H1 (cell line): Measurements from ENCODE around the gene ZBTB9. TPM values are rescaled to one million over a fixed set of nuclear protein-coding genes. Genes with fewer than 3 reads are reported as not detected.

Experiments
- CTCF ChIA-PET: fragments of 300-600 bp; sonication (Branson Sonifier 250); formaldehyde crosslinking; loops from one replicate; lab custom pipeline; 2021; ENCODE audit not compliant: partially characterized antibody; lab: Charles Lee
- POLR2A ChIA-PET: fragments of 300-600 bp; sonication (Branson Sonifier 250); formaldehyde crosslinking; loops from one replicate; lab custom pipeline; 2021; ENCODE audit warnings: inconsistent platforms; ENCODE audit not compliant: partially characterized antibody; lab: Charles Lee
- DNase-seq, 2 experiments: peaks; one replicate each; pipeline versions ENCODE4 v3.0.0 to v3.0.0-alpha.2; 2010 to 2022; ENCODE audit warnings: low spot score in 2 of 2, low read depth in 1 of 2, mixed read lengths in 1 of 2
- FAIRE-seq: peaks from 2 replicates; lab custom pipeline; 2011; peaks lifted over from hg19 to GRCh38; lab: Jason Lieb, UNC
- H2AFZ ChIP-seq: 2 replicates; pipeline ENCODE4 v1.8.1; 2012; ENCODE audit warnings: low read length, inconsistent platforms
- H2AK5ac ChIP-seq: 2 replicates; pipeline ENCODE4 v1.6.1; 2013; ENCODE audit warnings: low read depth, low read length
- H2BK120ac ChIP-seq: replicated peaks from 2 replicates; pipeline ENCODE3; 2013; ENCODE audit warnings: low read depth, low read length, inconsistent platforms
- H2BK12ac ChIP-seq: 2 replicates; pipeline ENCODE4 v1.6.1; 2013; ENCODE audit warnings: low read depth, low read length
- H2BK15ac ChIP-seq: 2 replicates; pipeline ENCODE4 v1.6.1; 2013; ENCODE audit warnings: low read length
- H2BK20ac ChIP-seq: 2 replicates; pipeline ENCODE4 v1.6.1; 2013; ENCODE audit warnings: low read length
- H2BK5ac ChIP-seq: 2 replicates; pipeline ENCODE4 v1.6.1; 2013; ENCODE audit warnings: low read depth, low read length
- H3K14ac ChIP-seq: 2 replicates; pipeline ENCODE4 v1.6.1; 2013; ENCODE audit warnings: inconsistent platforms; ENCODE audit not compliant: insufficient read length
- H3K18ac ChIP-seq: 2 replicates; pipeline ENCODE4 v1.6.1; 2013; ENCODE audit warnings: low read length; ENCODE audit errors: extremely low read depth
- H3K23ac ChIP-seq: 2 replicates; pipeline ENCODE4 v1.6.1; 2013; ENCODE audit warnings: inconsistent platforms; ENCODE audit not compliant: insufficient read length
- H3K23me2 ChIP-seq: 2 replicates; pipeline ENCODE4 v1.6.1; 2013; ENCODE audit warnings: low read depth, low read length
- H3K27ac ChIP-seq: 2 replicates; pipeline ENCODE4 v1.6.1; 2011; ENCODE audit warnings: low read depth, low read length, inconsistent platforms
- H3K27me3 ChIP-seq, 4 experiments: replicated peaks in 1 of 4; 1 replicate in 1 of 4; 2 replicates in 3 of 4; pipeline versions ENCODE4 v1.6.1 to v1.8.1; 2011 to 2013; ENCODE audit warnings: low read length in 3 of 4, mild to moderate bottlenecking in 3 of 4, inconsistent platforms in 2 of 4, mixed read lengths in 2 of 4, moderate library complexity in 1 of 4; ENCODE audit not compliant: control insufficient read depth in 3 of 4, insufficient read depth in 3 of 4; ENCODE audit errors: extremely low read depth in 1 of 4
- H3K36me3 ChIP-seq, 4 experiments: 2 replicates each; pipeline versions ENCODE4 v1.6.1 to v1.8.1; 2011 to 2013; ENCODE audit warnings: mild to moderate bottlenecking in 4 of 4, low read length in 3 of 4, moderate library complexity in 2 of 4, control low read depth in 1 of 4, inconsistent platforms in 1 of 4; ENCODE audit not compliant: insufficient read depth in 4 of 4, control insufficient read depth in 2 of 4
- H3K4ac ChIP-seq: replicated peaks from 2 replicates; pipeline ENCODE3; 2013; ENCODE audit warnings: low read length, low read depth, mixed read lengths, inconsistent platforms; ENCODE audit not compliant: insufficient read length
- H3K4me1 ChIP-seq, 4 experiments: replicated peaks in 1 of 4; 1 replicate in 1 of 4; 2 replicates in 3 of 4; pipeline versions ENCODE4 v1.6.1 to v1.8.1; 2011 to 2013; ENCODE audit warnings: low read length in 3 of 4, inconsistent platforms in 2 of 4, mixed read lengths in 1 of 4; ENCODE audit not compliant: insufficient read depth in 4 of 4, control insufficient read depth in 3 of 4
- H3K4me2 ChIP-seq, 2 experiments: 2 replicates each; pipeline versions ENCODE4 v1.6.1 to v1.8.1; 2011 to 2013; ENCODE audit warnings: low read depth in 2 of 2, low read length in 2 of 2, control low read depth in 1 of 2, inconsistent platforms in 1 of 2, mild to moderate bottlenecking in 1 of 2; ENCODE audit not compliant: insufficient read depth in 1 of 2
- H3K4me3 ChIP-seq, 4 experiments: fragments of 200-600, 300-600 bp in 1 of 4; sonication (generic), shearing (Covaris generic), sonication (Bioruptor Twin) in 1 of 4; 2 replicates each; pipeline versions ENCODE4 v1.5.1 to v1.8.1; 2011 to 2016; ENCODE audit warnings: low read length in 4 of 4, low read depth in 3 of 4, control low read depth in 2 of 4, inconsistent platforms in 2 of 4, mild to moderate bottlenecking in 2 of 4, mixed read lengths in 1 of 4, moderate library complexity in 1 of 4; ENCODE audit not compliant: insufficient read depth in 2 of 4; ENCODE audit errors: extremely low read depth in 1 of 4
- H3K56ac ChIP-seq: replicated peaks from 2 replicates; pipeline ENCODE3; 2013; ENCODE audit warnings: low read depth, mild to moderate bottlenecking, mixed read lengths, low read length, inconsistent platforms; ENCODE audit not compliant: insufficient read length
- H3K79me1 ChIP-seq: 2 replicates; pipeline ENCODE4 v1.6.1; 2013; ENCODE audit warnings: low read depth, low read length, control low read depth
- H3K79me2 ChIP-seq, 2 experiments: 2 replicates each; pipeline versions ENCODE4 v1.6.1 to v1.8.1; 2012 to 2013; ENCODE audit warnings: low read length in 2 of 2, mild to moderate bottlenecking in 2 of 2, inconsistent platforms in 1 of 2; ENCODE audit not compliant: insufficient read depth in 2 of 2, control insufficient read depth in 1 of 2
- H3K9ac ChIP-seq, 4 experiments: replicated peaks in 1 of 4; 1 replicate in 1 of 4; 2 replicates in 3 of 4; pipeline versions ENCODE4 v1.6.1 to v1.8.1; 2011 to 2013; ENCODE audit warnings: low read depth in 3 of 4, low read length in 3 of 4, control low read depth in 2 of 4, mild to moderate bottlenecking in 2 of 4, moderate library complexity in 2 of 4, inconsistent platforms in 1 of 4; ENCODE audit errors: extremely low read depth in 1 of 4
- H3K9me3 ChIP-seq, 2 experiments: 2 replicates each; pipeline versions ENCODE4 v1.6.1 to v1.8.1; 2012 to 2013; ENCODE audit warnings: mild to moderate bottlenecking in 2 of 2, moderate library complexity in 2 of 2, control low read depth in 1 of 2, inconsistent platforms in 1 of 2, low read depth in 1 of 2, low read length in 1 of 2, mixed read lengths in 1 of 2; ENCODE audit not compliant: insufficient read depth in 2 of 2
- H4K20me1 ChIP-seq, 2 experiments: replicated peaks in 1 of 2; 2 replicates each; pipeline versions ENCODE3 to v1.8.1; 2011 to 2013; ENCODE audit warnings: inconsistent platforms in 2 of 2, low read length in 2 of 2, mild to moderate bottlenecking in 1 of 2; ENCODE audit not compliant: insufficient read depth in 2 of 2, control insufficient read depth in 1 of 2
- H4K5ac ChIP-seq: 2 replicates; pipeline ENCODE4 v1.6.1; 2013; ENCODE audit warnings: low read length, low read depth, mixed read lengths, inconsistent platforms; ENCODE audit not compliant: insufficient read length
- H4K8ac ChIP-seq: 2 replicates; pipeline ENCODE4 v1.8.0; 2013; ENCODE audit warnings: mild to moderate bottlenecking, moderate library complexity, low read length, inconsistent platforms; ENCODE audit not compliant: insufficient read depth; ENCODE audit errors: extremely low read depth
- H4K91ac ChIP-seq: replicated peaks from 2 replicates; pipeline ENCODE3; 2013; ENCODE audit warnings: low read length, mixed read lengths, inconsistent platforms; ENCODE audit not compliant: insufficient read length
- CREB1 ChIP-seq: IDR thresholded peaks from 2 replicates; pipeline ENCODE4 v1.6.1; 2012; ENCODE audit warnings: inconsistent platforms
- SP1 ChIP-seq: IDR thresholded peaks from 2 replicates; pipeline ENCODE4 v1.6.1; 2011; ENCODE audit warnings: low read depth, low read length
- WGBS, 2 experiments: shearing (Covaris generic) in 1 of 2; methylation state at CpG; one replicate each; pipeline versions ENCODE4 v1.1.6 to v1.1.7; 2013 to 2015; ENCODE audit warnings: low lambda C conversion rate in 2 of 2, mixed read lengths in 2 of 2, inconsistent platforms in 1 of 2, low coverage in 1 of 2, missing lambda C conversion rate in 1 of 2; ENCODE audit not compliant: insufficient replicate concordance in 2 of 2, insufficient coverage in 1 of 2, insufficient read length in 1 of 2; ENCODE audit errors: extremely low coverage in 1 of 2, missing lambda C conversion rate in 1 of 2; 5-methylcytosine and 5-hydroxymethylcytosine counted together
- polyA plus RNA-seq, 7 experiments: library from polyadenylated mRNA; depleted of rRNA in 3 of 7; stranded (reverse) in 5 of 7; unstranded in 2 of 7; fragments of >200 nt in 5 of 7; fragments of 200-250 nt in 2 of 7; gene quantifications; 1 replicate in 5 of 7; 2 replicates in 1 of 7; 4 replicates in 1 of 7; pipeline versions ENCODE4 v1.2.1 to v1.2.3, GENCODE V29; 2011 to 2013; ENCODE audit warnings: missing spikeins in 2 of 7, mixed read lengths in 2 of 7
- total RNA-seq: library from RNA; stranded (reverse); fragmentation: NEBNext Ultra II Directional; extraction: Animal tissue kit (Norgen Biotek cat#: 25700); gene quantifications from 2 replicates; pipeline ENCODE4 v1.2.1, GENCODE V29; 2021

ZBTB9 gene
- total and polyA plus RNA-seq, 2 of the 8 experiments (the other 6 are each of a cell fraction or from before 2014, with no cell fraction given) = 16.9 to 20.2 TPM

DNA sequence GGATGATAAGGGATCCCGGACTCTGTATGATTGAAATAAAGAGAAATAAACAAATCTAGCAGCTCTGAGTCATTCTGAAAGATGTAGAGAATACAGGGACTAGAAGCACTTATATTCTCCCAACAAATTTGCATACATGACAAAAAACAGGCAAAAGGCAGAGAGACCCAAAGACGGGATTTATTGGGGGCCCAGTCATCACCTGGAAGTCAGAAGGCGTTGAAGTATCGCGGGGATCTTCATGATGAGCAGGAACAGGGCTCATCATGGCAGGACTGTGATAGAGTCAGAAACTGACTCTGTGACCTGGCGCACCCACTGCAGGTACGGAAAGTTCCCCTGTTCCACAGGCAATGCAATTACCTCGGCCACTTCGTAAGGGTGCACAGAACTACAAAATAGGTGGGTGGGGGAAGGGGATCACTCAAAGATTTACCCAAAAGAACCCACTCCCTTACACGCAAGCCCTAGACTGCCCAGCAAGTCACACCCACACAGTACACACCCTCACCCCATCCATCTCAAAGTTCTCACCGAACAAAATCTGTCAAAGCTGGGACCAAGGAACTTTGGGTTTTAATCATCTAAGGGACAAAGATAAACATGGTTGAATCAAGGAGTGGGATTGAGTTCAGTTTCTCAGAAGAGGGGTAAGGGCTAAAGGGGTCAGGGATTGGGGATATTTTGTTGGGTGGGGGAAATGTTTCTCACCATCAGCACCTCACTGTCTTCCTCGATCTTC is 37.8 kb upstream of the ZBTB9 start:
- peaks cover 22% of the 10 kb centered on the region for H3K23me2 ChIP-seq
- no peak overlapping the region for H4K5ac ChIP-seq
- no peak overlapping the region for H2BK15ac ChIP-seq
- 0 out of 2 replicates have a peak overlapping the region, but pooled peaks have one; percentile 45 for H4K8ac ChIP-seq
- TF ChIP-seq CREB1 (no peak), SP1 (0 out of 2 replicates have a peak, but pooled peaks have one; percentile 10)
- H3K4ac ChIP-seq = no peak overlapping the region
- H3K23ac ChIP-seq = no peak overlapping the region
- H3K27ac ChIP-seq = peak overlapping the region; percentile 79
- H4K91ac ChIP-seq = no peak overlapping the region
- no peak overlapping the region for H2BK120ac ChIP-seq
- H3K36me3 ChIP-seq = peaks cover 7 to 45% (median 29%) of the 10 kb centered on the region in 4 experiments; a peak in 7 of 8 replicates
- no peak for FAIRE-seq
- ChIA-PET CTCF (interaction anchor here (1.1 to 5.7 kb wide), 5 partner anchors 8 to 119 kb away, joined by 3 to 37 read pairs (median 4); no protein-coding TSS in a partner anchor), POLR2A (interaction anchor here (1.5 to 4.4 kb wide), 8 partner anchors 9 to 140 kb away, joined by 3 to 82 read pairs (median 8); partner anchors contain the start of genes B3GALT4 and ZBTB9)
- H2BK5ac ChIP-seq = no peak overlapping the region
- DNase-seq = no peak
- H2AFZ ChIP-seq = no peak overlapping the region
- H3K4me1 ChIP-seq = peaks cover 8 to 34% (median 15%) of the 10 kb centered on the region in 4 experiments
- H3K4me3 ChIP-seq = peak overlapping the region; percentile 75 to 99 (median 93)
- H3K27me3 ChIP-seq = no peaks in the 10 kb centered on the region
- no peak overlapping the region for H2AK5ac ChIP-seq
- H2BK20ac ChIP-seq = no peak overlapping the region
- H2BK12ac ChIP-seq = no peak overlapping the region
- peak overlapping the region; percentile 89 to 93 for H3K4me2 ChIP-seq
- H3K9me3 ChIP-seq = no peaks in the 10 kb centered on the region
- peak overlapping the region; percentile 51 to 89 (median 86); a peak in 6 of 7 replicates for H3K9ac ChIP-seq
- peaks cover 4 to 17% of the 10 kb centered on the region in 2 experiments for H4K20me1 ChIP-seq
- peaks cover 16 to 43% of the 10 kb centered on the region in 2 experiments for H3K79me2 ChIP-seq
- H3K56ac ChIP-seq = no peak overlapping the region
- whole genome bisulfite sequencing, 2 experiments = 72% methylated on average over 12 of the region's 12 CpGs; no CpG with 5 or more reads in 1 of the 2 experiments
- peaks cover 10% of the 10 kb centered on the region; the same call in 1 of the 2 replicates for H3K79me1 ChIP-seq
- no peak overlapping the region for H3K18ac ChIP-seq
- H3K14ac ChIP-seq = no peak overlapping the region
